ENCODE measurements around the gene ZBTB44.

Gene ZBTB44

GRCh38 chr11:130218501-130219070 is 96.1 kb downstream of the ZBTB44 start:
- POLR2A ChIA-PET: no interaction called here
- no peak for TF ChIP-seq CTCF (IDR thresholded peaks at IDR 0.05; ENCODE audit: insufficient read depth, low read length, missing control alignments)
- CTCF ChIA-PET: no interaction called here
- DNase-seq (ENCODE audit: low read depth, low spot score): no peak
- H3K4me3 ChIP-seq (ENCODE audit: low read depth, low read length): no peak overlapping the region

GRCh38 chr11:130217133-130218031 is 97.3 kb downstream of the ZBTB44 start:
- POLR2A ChIA-PET: no interaction called here

GRCh38 chr11:130216591-130217132 is 98.1 kb downstream of the ZBTB44 start:
- H3K4me3 ChIP-seq (ENCODE audit: low read depth, low read length): no peak overlapping the region
- ChIA-PET POLR2A (no interaction called here), CTCF (interaction anchor here (0.8 to 1.9 kb wide), 6 partner anchors 12 to 677 kb away, joined by 3 to 6 read pairs (median 4); no protein-coding TSS in a partner anchor)
- DNase-seq (ENCODE audit: low read depth, low spot score): no peak
- TF ChIP-seq CTCF (IDR thresholded peaks at IDR 0.05; ENCODE audit: insufficient read depth, low read length, missing control alignments): no peak

More at GRCh38 chr11:130217133-130218031, 97.3 kb downstream of the ZBTB44 start:
- CTCF ChIA-PET: interaction anchor here (0.9 to 1.9 kb wide), 3 partner anchors 11 to 677 kb away, joined by 3 to 6 read pairs (median 3); no protein-coding TSS in a partner anchor
- H3K4me3 ChIP-seq (ENCODE audit: low read depth, low read length): no peak overlapping the region
- DNase-seq (ENCODE audit: low read depth, low spot score): no peak
- TF ChIP-seq CTCF (IDR thresholded peaks at IDR 0.05; ENCODE audit: insufficient read depth, low read length, missing control alignments): no peak

GRCh38 chr11:130216221-130216550 is 98.5 kb downstream of the ZBTB44 start:
- ChIA-PET CTCF (interaction anchor here (0.7 to 2.4 kb wide), 8 partner anchors 10 to 678 kb away, joined by 3 to 9 read pairs (median 4); no protein-coding TSS in a partner anchor), POLR2A (no interaction called here)
- H3K4me3 ChIP-seq (ENCODE audit: low read depth, low read length): no peak overlapping the region
- TF ChIP-seq CTCF (IDR thresholded peaks at IDR 0.05; ENCODE audit: insufficient read depth, low read length, missing control alignments): no peak
- DNase-seq (ENCODE audit: low read depth, low spot score): no peak

- ChIA-PET CTCF (interaction anchor here (0.7 to 2.4 kb wide), 6 partner anchors 9 to 219 kb away, joined by 3 to 9 read pairs (median 4); no protein-coding TSS in a partner anchor), POLR2A (interaction anchor here (0.5 kb wide), 1 partner anchor 649 kb away, joined by 3 read pairs; no protein-coding TSS in a partner anchor)
- H3K4me3 ChIP-seq (ENCODE audit: low read depth, low read length): no peak overlapping the region
- no peak for TF ChIP-seq CTCF (IDR thresholded peaks at IDR 0.05; ENCODE audit: insufficient read depth, low read length, missing control alignments)
- DNase-seq (ENCODE audit: low read depth, low spot score): no peak
Measured at GRCh38 chr11:130215531-130216220, 99.0 kb downstream of the ZBTB44 start.
